GM12878 (cell line): ENCODE results near the gene TMEM132D. TPM values are rescaled to one million over a fixed set of nuclear protein-coding genes. Genes with fewer than 3 reads are reported as not detected.

Experiments used
- ATAC-seq: fragments of 200-7000 bp; cut with Tn5 transposase; 3 replicates; pipeline ENCODE4 v1.9.1; 2020; ENCODE audit warnings: mild to moderate bottlenecking, moderate library complexity
- BruUV-seq: library from RNA; stranded (reverse); fragments of 400-500 nt; replicated peaks from 2 replicates; lab custom pipeline; 2021; lab: Mats Ljungman, UMichigan
- CTCF ChIA-PET: fragments of 300-600 bp; sonication (Branson Sonifier 250); formaldehyde crosslinking; extraction: SDS; loops from one replicate; lab custom pipeline; 2021; ENCODE audit warnings: inconsistent platforms; lab: Yijun Ruan, JAX
- POLR2A ChIA-PET: fragments of 350-600 bp; formaldehyde crosslinking; extraction: SDS; loops from one replicate; lab custom pipeline; 2021; ENCODE audit warnings: inconsistent platforms; lab: Charles Lee
- RAD21 ChIA-PET: fragments of 300-600 bp; sonication (Branson Sonifier 250); formaldehyde crosslinking; loops from one replicate; lab custom pipeline; 2023; ENCODE audit warnings: antibody characterized with exemption; ENCODE audit not compliant: unreplicated experiment; lab: Charles Lee
- SMC1A ChIA-PET: fragments of 300-600 bp; sonication (Branson Sonifier 250); formaldehyde crosslinking; loops from one replicate; lab custom pipeline; 2023; ENCODE audit not compliant: unreplicated experiment, uncharacterized antibody; lab: Charles Lee
- DNase-seq: peaks from one replicate; pipeline ENCODE4 v3.0.0-alpha.2; 2011; ENCODE audit warnings: low read depth, low spot score
- FAIRE-seq: peaks from 3 replicates; lab custom pipeline; 2011; peaks lifted over from hg19 to GRCh38; lab: Jason Lieb, UNC
- H2AFZ ChIP-seq: 2 replicates; pipeline ENCODE4 v1.6.0; 2011; ENCODE audit warnings: low read depth, low read length, control low read depth; ENCODE audit not compliant: control insufficient read depth
- H3K27ac ChIP-seq: 2 replicates; pipeline ENCODE4 v1.5.1; 2011; ENCODE audit warnings: control low read depth; ENCODE audit not compliant: control insufficient read depth, insufficient read depth
- H3K27me3 ChIP-seq, 2 experiments: replicated peaks in 1 of 2; 2 replicates each; pipeline versions ENCODE4 v1.6.0 to v1.6.1; 2011; ENCODE audit warnings: low read length in 1 of 2; ENCODE audit not compliant: control insufficient read depth in 2 of 2, insufficient read depth in 2 of 2
- H3K36me3 ChIP-seq, 2 experiments: 2 replicates each; pipeline ENCODE4 v1.5.1; 2011; ENCODE audit warnings: low read length in 1 of 2; ENCODE audit not compliant: control insufficient read depth in 2 of 2, insufficient read depth in 2 of 2
- H3K4me1 ChIP-seq: 2 replicates; pipeline ENCODE4 v1.6.1; 2011; ENCODE audit warnings: mild to moderate bottlenecking, low read length, moderate library complexity, mixed read lengths; ENCODE audit not compliant: control insufficient read depth, insufficient read depth
- H3K4me2 ChIP-seq: 2 replicates; pipeline ENCODE4 v1.6.0; 2011; ENCODE audit warnings: control low read depth; ENCODE audit not compliant: control insufficient read depth, insufficient read depth
- H3K4me3 ChIP-seq: fragments of 200-600 bp; sonication (generic); 2 replicates; pipeline ENCODE4 v1.5.1; 2016
- H3K79me2 ChIP-seq: 2 replicates; pipeline ENCODE4 v1.6.0; 2011; ENCODE audit warnings: low read length; ENCODE audit not compliant: control insufficient read depth, insufficient read depth
- H3K9ac ChIP-seq: 2 replicates; pipeline ENCODE4 v1.8.0; 2011; ENCODE audit warnings: low read length, control low read depth, mixed read lengths; ENCODE audit not compliant: control insufficient read depth, insufficient read depth
- H3K9me3 ChIP-seq: replicated peaks from 3 replicates; pipeline ENCODE4 v1.5.1; 2011; ENCODE audit warnings: mild to moderate bottlenecking, low read length; ENCODE audit not compliant: control insufficient read depth, insufficient read depth
- H4K20me1 ChIP-seq: 2 replicates; pipeline ENCODE4 v1.6.0; 2011; ENCODE audit not compliant: control insufficient read depth, insufficient read depth
- HDAC6 ChIP-seq: fragments of 200-600 bp; sonication (generic); IDR thresholded peaks from one replicate; pipeline ENCODE4 v1.8.0; 2017; ENCODE audit warnings: antibody characterized with exemption; ENCODE audit not compliant: unreplicated experiment
- REST ChIP-seq: IDR thresholded peaks from 2 replicates; pipeline ENCODE4 v1.6.1; 2012; ENCODE audit warnings: mild to moderate bottlenecking, low read depth, low read length
- SUPT20H ChIP-seq: IDR thresholded peaks from 2 replicates; pipeline ENCODE4 v1.6.1; 2011; ENCODE audit warnings: low read depth, mild to moderate bottlenecking, low read length, moderate library complexity, borderline replicate concordance; ENCODE audit not compliant: control insufficient read depth
- TCF3 ChIP-seq: IDR thresholded peaks from 2 replicates; pipeline ENCODE4 v1.6.1; 2012; ENCODE audit warnings: low read depth, mild to moderate bottlenecking, low read length, borderline replicate concordance; ENCODE audit not compliant: insufficient read depth
- WGBS: methylation state at CpG from one replicate; pipeline ENCODE4 v1.1.6; 2016; ENCODE audit warnings: low lambda C conversion rate; ENCODE audit not compliant: insufficient replicate concordance, insufficient coverage; ENCODE audit errors: missing lambda C conversion rate; 5-methylcytosine and 5-hydroxymethylcytosine counted together
- in situ Hi-C: fragments of 300-500 bp; cut with MboI; formaldehyde crosslinking; loops from 9 replicates; pipeline ENCODE4 v1.14.3; 2018; ENCODE audit warnings: mixed read lengths
- intact Hi-C: fragments of 100-400 bp; cut with micrococcal nuclease; formaldehyde crosslinking; loops from one replicate; pipeline ENCODE4 v1.14.2; 2022; ENCODE audit not compliant: unreplicated experiment
- polyA plus RNA-seq, 11 experiments: library from polyadenylated mRNA; depleted of rRNA in 4 of 11; unstranded in 6 of 11; stranded (reverse) in 5 of 11; fragments of >200 nt; fragmentation: Nextera tagmentation in 4 of 11; fragmentation: Illumina TruSeq in 1 of 11; extraction: Ambion mirVana in 4 of 11; extraction: Trizol in 1 of 11; gene quantifications; 1 replicate in 1 of 11; 2 replicates in 10 of 11; pipeline versions ENCODE4 v1.2.1 to v1.2.3, GENCODE V29; 2011 to 2016; ENCODE audit warnings: inconsistent platforms in 2 of 11, missing spikeins in 2 of 11, low read depth in 1 of 11
- total RNA-seq, 4 experiments: library from RNA; depleted of rRNA in 3 of 4; stranded (reverse); fragments of >200 nt in 3 of 4; fragmentation: Illumina TruSeq in 1 of 4; extraction: Trizol in 1 of 4; gene quantifications; 2 replicates each; pipeline versions ENCODE4 v1.2.1 to v1.2.3, GENCODE V29; 2013 to 2021

The TMEM132D gene
- total and polyA plus RNA-seq, 10 of the 15 experiments (the other 5 are each of a cell fraction or from before 2014, with no cell fraction given), result under 0.01 to 0.12 (median 0.02) TPM; not detected in 3

GRCh38 chr12:129312048-129312447, 591.8 kb downstream of the TMEM132D start:
- RAD21 ChIA-PET, result no interaction called here
- H3K27ac ChIP-seq, result no peak overlapping the region

More at GRCh38 chr12:129312048-129312447, 591.8 kb downstream of the TMEM132D start:
- TF ChIP-seq REST (peak; percentile 46; the same call in 1 of the 2 replicates), SUPT20H (no peak), HDAC6 (no peak), TCF3 (no peak)
- H4K20me1 ChIP-seq, result no peaks in the 10 kb centered on the region
- intact Hi-C loops (no loop called here), in situ Hi-C loops (no loop called here)
- CTCF ChIA-PET, result no interaction called here
- no peak overlapping the region for H3K9ac ChIP-seq
- FAIRE-seq (no peak), DNase-seq (no peak), ATAC-seq (no peak)
- no peak overlapping the region for H2AFZ ChIP-seq
- no peak overlapping the region for H3K4me3 ChIP-seq
- SMC1A ChIA-PET, result no interaction called here
- POLR2A ChIA-PET, result no interaction called here
- H3K36me3 ChIP-seq, result no peaks in the 10 kb centered on the region
- H3K4me2 ChIP-seq, result no peak overlapping the region
- H3K9me3 ChIP-seq, result no peaks in the 10 kb centered on the region
- no TSS peak for BruUV-seq
- 35% methylated on average over 4 of the region's 4 CpGs for WGBS
- no peaks in the 10 kb centered on the region for H3K79me2 ChIP-seq
- no peaks in the 10 kb centered on the region for H3K4me1 ChIP-seq
- H3K27me3 ChIP-seq, result no peaks in the 10 kb centered on the region
